Endothelial cell of umbilical vein (primary cell): ENCODE data around the gene EMC6. TPM values are rescaled to one million over a fixed set of nuclear protein-coding genes. Genes with fewer than 3 reads are reported as not detected.

Source experiments
- BruUV-seq: library from RNA; stranded (reverse); fragments of 400-500 nt; replicated peaks from 2 replicates; lab custom pipeline; 2021; lab: Mats Ljungman, UMichigan
- CTCF ChIA-PET: fragments of 300-600, 350-600 bp; sonication (Branson Sonifier 250); formaldehyde crosslinking; loops from one replicate; lab custom pipeline; 2021; ENCODE audit warnings: antibody characterized with exemption, inconsistent platforms; lab: Charles Lee
- POLR2A ChIA-PET: fragments of 300-600, 350-600 bp; sonication (Branson Sonifier 250); formaldehyde crosslinking; loops from one replicate; lab custom pipeline; 2021; ENCODE audit warnings: antibody characterized with exemption, inconsistent platforms; lab: Charles Lee
- DNase-seq: peaks from one replicate; pipeline ENCODE4 v3.0.0-alpha.2; 2011; ENCODE audit warnings: low read depth, low spot score
- FAIRE-seq: peaks from 2 replicates; lab custom pipeline; 2011; peaks lifted over from hg19 to GRCh38; lab: Jason Lieb, UNC
- H2AFZ ChIP-seq: 2 replicates; pipeline ENCODE4 v1.6.0; 2012; ENCODE audit warnings: low read depth, low read length, control low read depth, inconsistent platforms
- H3K27ac ChIP-seq: 2 replicates; pipeline ENCODE4 v1.5.1; 2011; ENCODE audit warnings: low read depth, mild to moderate bottlenecking, control low read depth, low read length, moderate library complexity; ENCODE audit not compliant: insufficient read depth
- H3K27me3 ChIP-seq, 2 experiments: 2 replicates each; pipeline versions ENCODE4 v1.6.0 to v1.6.1; 2011; ENCODE audit warnings: low read length in 2 of 2, mixed read lengths in 1 of 2; ENCODE audit not compliant: control insufficient read depth in 2 of 2, insufficient read depth in 2 of 2
- H3K36me3 ChIP-seq, 2 experiments: 2 replicates in 1 of 2; 3 replicates in 1 of 2; pipeline ENCODE4 v1.5.1; 2011; ENCODE audit warnings: low read length in 2 of 2, mild to moderate bottlenecking in 1 of 2, moderate library complexity in 1 of 2; ENCODE audit not compliant: control insufficient read depth in 2 of 2, insufficient read depth in 2 of 2; ENCODE audit errors: extremely low read depth in 1 of 2
- H3K4me1 ChIP-seq: 3 replicates; pipeline ENCODE4 v1.5.1; 2011; ENCODE audit warnings: mild to moderate bottlenecking, low read length; ENCODE audit not compliant: control insufficient read depth, insufficient read depth; ENCODE audit errors: extremely low read depth
- H3K4me2 ChIP-seq: 2 replicates; pipeline ENCODE4 v1.6.1; 2011; ENCODE audit warnings: low read length, control low read depth, mixed read lengths; ENCODE audit not compliant: insufficient read depth
- H3K4me3 ChIP-seq, 3 experiments: fragments of 200-600 bp in 1 of 3; sonication (generic), shearing (Covaris generic) in 1 of 3; replicated peaks in 1 of 3; 2 replicates each; pipeline ENCODE4 v1.5.1; 2011 to 2016; ENCODE audit warnings: control low read depth in 3 of 3, low read length in 3 of 3, mild to moderate bottlenecking in 2 of 3, inconsistent platforms in 1 of 3, low read depth in 1 of 3, moderate library complexity in 1 of 3; ENCODE audit not compliant: insufficient read depth in 1 of 3
- H3K79me2 ChIP-seq: 2 replicates; pipeline ENCODE4 v1.6.0; 2012; ENCODE audit warnings: low read length, inconsistent platforms; ENCODE audit not compliant: control insufficient read depth, insufficient read depth
- H3K9ac ChIP-seq: replicated peaks from 2 replicates; pipeline ENCODE3; 2011; ENCODE audit warnings: low read length, control low read depth; ENCODE audit not compliant: insufficient read depth; ENCODE audit errors: extremely low read depth
- H3K9me1 ChIP-seq: replicated peaks from 3 replicates; pipeline ENCODE4 v1.6.0; 2011; ENCODE audit warnings: mild to moderate bottlenecking, low read length; ENCODE audit not compliant: control insufficient read depth, insufficient read depth; ENCODE audit errors: extremely low read depth
- H3K9me3 ChIP-seq: replicated peaks from 2 replicates; pipeline ENCODE4 v1.5.1; 2012; ENCODE audit warnings: low read length, inconsistent platforms; ENCODE audit not compliant: control insufficient read depth, insufficient read depth
- H4K20me1 ChIP-seq: replicated peaks from 2 replicates; pipeline ENCODE3; 2011; ENCODE audit warnings: mild to moderate bottlenecking, low read length; ENCODE audit not compliant: control insufficient read depth, insufficient read depth; ENCODE audit errors: extremely low read depth
- CTCF ChIP-seq, 2 donors: IDR thresholded peaks; 1 replicate in 1 of 2; 2 replicates in 1 of 2; pipeline ENCODE4 v1.5.1; 2011; ENCODE audit warnings: low read length in 2 of 2, mild to moderate bottlenecking in 2 of 2, moderate library complexity in 2 of 2, control low read depth in 1 of 2, inconsistent platforms in 1 of 2, low read depth in 1 of 2; ENCODE audit not compliant: insufficient read depth in 1 of 2; ENCODE audit errors: extremely low read depth in 1 of 2
- GATA2 ChIP-seq: IDR thresholded peaks from 2 replicates; pipeline ENCODE4 v1.7.0; 2011; ENCODE audit warnings: low read depth, mild to moderate bottlenecking, moderate library complexity, mixed read lengths, low read length; ENCODE audit not compliant: insufficient read length, insufficient read depth
- POLR2AphosphoS5 ChIP-seq: IDR thresholded peaks from 2 replicates; pipeline ENCODE4 v1.6.1; 2012; ENCODE audit warnings: low read depth, mild to moderate bottlenecking, control low read depth, low read length, moderate library complexity; ENCODE audit not compliant: insufficient read depth
- dilution Hi-C: fragments of 300-500 bp; cut with MboI; formaldehyde crosslinking; loops from one replicate; pipeline ENCODE4 v1.15.0; 2019; ENCODE audit warnings: low sequenced_read_pairs; ENCODE audit not compliant: extremely low pct_ligation_motif_present
- intact Hi-C: fragments of 100-400 bp; cut with micrococcal nuclease; formaldehyde crosslinking; loops from one replicate; pipeline ENCODE4 v1.10.0; 2022
- polyA plus RNA-seq, 4 experiments: library from polyadenylated mRNA; depleted of rRNA in 3 of 4; stranded (reverse) in 3 of 4; unstranded in 1 of 4; fragments of >200 nt; gene quantifications; 2 replicates each; pipeline versions ENCODE4 v1.2.1 to v1.2.3, GENCODE V29; 2011 to 2012; ENCODE audit warnings: missing spikeins in 1 of 4
- total RNA-seq: library from RNA; stranded (reverse); gene quantifications from 2 replicates; pipeline ENCODE4 v1.2.3, GENCODE V29; 2021
- TF ChIP-seq, protein P1 (sequence below): IDR thresholded peaks from 2 replicates; pipeline ENCODE4 v1.6.1; 2011; ENCODE audit not compliant: insufficient read depth, insufficient read length

EMC6 gene
- total and polyA plus RNA-seq, 2 donors (not counting 3 experiments of a cell fraction or from before 2014, with no cell fraction given), result 54.0 to 105 TPM

DNA sequence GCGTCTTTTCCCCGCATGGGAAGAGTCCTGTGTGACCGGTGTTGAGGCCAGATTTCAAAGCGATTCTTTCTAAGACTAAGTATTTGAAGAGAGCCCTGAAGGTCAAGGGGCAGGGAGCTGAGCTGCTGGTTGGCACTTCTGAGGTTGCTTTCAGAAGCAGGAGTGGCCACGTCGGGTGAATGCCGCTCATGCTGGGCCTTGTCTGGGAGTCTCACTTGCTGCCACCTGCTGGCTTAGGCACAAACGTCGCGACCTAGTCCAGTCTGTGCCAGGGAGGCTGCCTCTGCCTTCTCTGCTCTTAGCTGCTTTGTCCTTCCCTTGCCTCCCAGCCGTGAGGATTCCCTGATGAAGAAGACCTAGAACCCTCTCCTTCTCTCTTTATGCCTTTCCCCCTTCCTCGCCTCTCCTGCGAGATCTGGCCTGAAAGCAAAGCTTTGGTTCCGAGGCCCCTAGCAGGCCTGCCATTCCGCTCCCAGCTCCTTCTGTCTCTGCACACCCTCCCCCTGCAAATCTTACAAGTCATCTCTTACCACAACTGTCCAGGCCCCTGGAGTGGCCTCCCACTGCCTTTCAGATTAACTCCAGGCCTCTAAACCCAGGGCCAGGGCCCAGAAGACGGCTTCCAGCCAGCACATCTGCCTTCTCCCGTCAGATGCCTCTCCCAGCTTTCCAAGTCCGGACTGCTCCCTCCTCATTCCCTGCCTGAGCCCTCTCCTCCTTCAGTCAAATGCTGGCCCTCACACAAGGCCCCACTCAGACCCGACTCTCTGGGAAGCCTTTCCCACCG, 20.6 kb upstream of the EMC6 start:
- H3K9ac ChIP-seq, result no peak overlapping the region
- no peaks in the 10 kb centered on the region for H3K4me1 ChIP-seq
- DNase-seq, result peak; percentile 47
- H2AFZ ChIP-seq, result no peak overlapping the region
- H4K20me1 ChIP-seq, result no peaks in the 10 kb centered on the region
- no peaks in the 10 kb centered on the region for H3K79me2 ChIP-seq
- TF ChIP-seq CTCF (IDR thresholded peaks at IDR 0.05; ENCODE audit: extremely low read depth in 1 of 2, insufficient read depth in 1 of 2, low read depth in 1 of 2, low read length in 2 of 2) (peak; percentile 45 to 70), POLR2AphosphoS5 (no peak)
- ChIA-PET POLR2A (interaction anchor here (1.2 kb wide), 1 partner anchor 12 kb away, joined by 3 read pairs; the partner anchor contains the start of genes CTNS and SHPK), CTCF (interaction anchor here (0.8 to 7.4 kb wide), 7 partner anchors 12 to 821 kb away, joined by 3 to 76 read pairs (median 5); partner anchors contain the start of genes CTNS and SHPK)
- no peaks in the 10 kb centered on the region for H3K9me3 ChIP-seq
- H3K4me3 ChIP-seq, result no peak overlapping the region
- H3K4me2 ChIP-seq, result no peak overlapping the region
- peaks cover 2 to 4% of the 10 kb centered on the region in 2 experiments for H3K36me3 ChIP-seq
- BruUV-seq, result no TSS peak
- no peaks in the 10 kb centered on the region for H3K9me1 ChIP-seq
- no peaks in the 10 kb centered on the region for H3K27me3 ChIP-seq
- FAIRE-seq, result peak; percentile 79
- dilution Hi-C loops, result no loop called here
- no peak overlapping the region for H3K27ac ChIP-seq
- intact Hi-C loops, result loop anchor here (1.0 to 5.0 kb wide), 2 partner anchors 113 to 821 kb away; no protein-coding TSS in a partner anchor

- H3K9ac ChIP-seq, result no peak overlapping the region
- dilution Hi-C loops (no loop called here), intact Hi-C loops (no loop called here)
- no peaks in the 10 kb centered on the region for H4K20me1 ChIP-seq
- no peak overlapping the region for H3K4me3 ChIP-seq
- H2AFZ ChIP-seq, result no peak overlapping the region
- H3K27ac ChIP-seq, result no peak overlapping the region
- DNase-seq (no peak), FAIRE-seq (no peak)
- no peak overlapping the region for H3K4me2 ChIP-seq
- no peaks in the 10 kb centered on the region for H3K9me3 ChIP-seq
- TF ChIP-seq GATA2, result no peak
- TF ChIP-seq CTCF (IDR thresholded peaks at IDR 0.05; ENCODE audit: extremely low read depth in 1 of 2, insufficient read depth in 1 of 2, low read depth in 1 of 2, low read length in 2 of 2), result no peak
- TF ChIP-seq, protein P1, sequence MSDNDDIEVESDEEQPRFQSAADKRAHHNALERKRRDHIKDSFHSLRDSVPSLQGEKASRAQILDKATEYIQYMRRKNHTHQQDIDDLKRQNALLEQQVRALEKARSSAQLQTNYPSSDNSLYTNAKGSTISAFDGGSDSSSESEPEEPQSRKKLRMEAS, result no peak
- H3K4me1 ChIP-seq, result peaks cover 6% of the 10 kb centered on the region
- POLR2A ChIA-PET, result no interaction called here
- BruUV-seq, result no TSS peak
- H3K9me1 ChIP-seq, result no peaks in the 10 kb centered on the region
- H3K27me3 ChIP-seq, result no peaks in the 10 kb centered on the region
- CTCF ChIA-PET, result no interaction called here
- no peaks in the 10 kb centered on the region for H3K79me2 ChIP-seq
- no peaks in the 10 kb centered on the region for H3K36me3 ChIP-seq
Measured at GRCh38 chr17:3655766-3656165, 12.8 kb upstream of the EMC6 start.
